Osteocyte (in vitro differentiated cells): ENCODE results near the gene NBR1. TPM values are rescaled to one million over a fixed set of nuclear protein-coding genes. Genes with fewer than 3 reads are reported as not detected.
"Not testable (repeated sequence)": the region's sequence is repeated elsewhere in the genome, so short reads cannot be mapped to it uniquely, and the experiment has no call there.

Source experiments
- DNase-seq: peaks from one replicate; pipeline ENCODE4 v3.0.0; 2021; ENCODE audit warnings: mixed read lengths; ENCODE audit not compliant: unreplicated experiment; ENCODE audit errors: extremely low spot score
- H3K27ac Mint-ChIP-seq: one replicate; pipeline ENCODE4 v1.8.0; 2021; ENCODE audit warnings: mild to moderate bottlenecking, mixed read lengths; ENCODE audit not compliant: unreplicated experiment
- H3K27me3 Mint-ChIP-seq: one replicate; pipeline ENCODE4 v1.8.0; 2021; ENCODE audit warnings: mixed read lengths; ENCODE audit not compliant: unreplicated experiment
- H3K36me3 Mint-ChIP-seq: one replicate; pipeline ENCODE4 v1.8.0; 2021; ENCODE audit warnings: mixed read lengths; ENCODE audit not compliant: unreplicated experiment
- H3K4me1 Mint-ChIP-seq: one replicate; pipeline ENCODE4 v1.8.0; 2021; ENCODE audit warnings: mixed read lengths; ENCODE audit not compliant: unreplicated experiment
- H3K4me3 Mint-ChIP-seq: one replicate; pipeline ENCODE4 v1.8.0; 2021; ENCODE audit warnings: mild to moderate bottlenecking, moderate library complexity, mixed read lengths; ENCODE audit not compliant: unreplicated experiment
- H3K9me3 Mint-ChIP-seq: one replicate; pipeline ENCODE4 v1.8.0; 2021; ENCODE audit warnings: mixed read lengths; ENCODE audit not compliant: unreplicated experiment
- total RNA-seq: library from RNA; stranded (reverse); gene quantifications from 2 replicates; pipeline ENCODE4 v1.2.1, GENCODE V29; 2021

NBR1 gene
- total RNA-seq, 1 donor from 2014 or later, result 102 TPM

GRCh38 chr17:43246456-43246855 lies 75.4 kb downstream of the NBR1 start:
- not testable (repeated sequence) for DNase-seq, H3K9me3 Mint-ChIP-seq, H3K27ac Mint-ChIP-seq, H3K4me3 Mint-ChIP-seq, H3K4me1 Mint-ChIP-seq, H3K36me3 Mint-ChIP-seq, H3K27me3 Mint-ChIP-seq

Other genes with a start within 250 kb of the NBR1 start
- gene AARSD1, start 206.8 kb upstream of the NBR1 start, total RNA-seq, result 44.5 and 50.6 TPM in 2 replicates
- gene PTGES3L, start 191.1 kb upstream of the NBR1 start, total RNA-seq, result 0.35 and 0.50 TPM in 2 replicates
- 11.7 and 12.5 TPM in 2 replicates for gene RUNDC1, start 190.6 kb upstream of the NBR1 start, total RNA-seq
- 956 and 1,010 TPM in 2 replicates for gene RPL27, start 172.8 kb upstream of the NBR1 start, total RNA-seq
- gene IFI35, start 164.4 kb upstream of the NBR1 start, total RNA-seq, result 34.4 and 41.6 TPM in 2 replicates
- gene VAT1, start 148.8 kb upstream of the NBR1 start, total RNA-seq, result 439 and 505 TPM in 2 replicates
- 0.91 and 1.5 TPM in 2 replicates for gene RND2, start 146.0 kb upstream of the NBR1 start, total RNA-seq
- gene BRCA1, start 45.9 kb upstream of the NBR1 start, total RNA-seq, result 6.8 and 7.3 TPM in 2 replicates
- 7.2 and 9.0 TPM in 2 replicates for gene TMEM106A, start 40.7 kb downstream of the NBR1 start, total RNA-seq
- not detected in 2 replicates for gene CCDC200, start 57.4 kb downstream of the NBR1 start, total RNA-seq
- gene RNU2-1, start 62.8 kb downstream of the NBR1 start, total RNA-seq, result 5,002 and 5,011 TPM in 2 replicates
- 17.2 and 19.3 TPM in 2 replicates for gene ARL4D, start 227.8 kb downstream of the NBR1 start, total RNA-seq